GM21360 (cell line): ENCODE results near the gene L3MBTL4.
"Not testable (repeated sequence)": the region's sequence is repeated elsewhere in the genome, so short reads cannot be mapped to it uniquely, and the experiment has no call there.

Experiments
- ATAC-seq: cut with Tn5 transposase; IDR thresholded peaks from one replicate; pipeline ENCODE4 v1.9.1; 2021; ENCODE audit warnings: mild to moderate bottlenecking, moderate library complexity; ENCODE audit not compliant: unreplicated experiment

The L3MBTL4 gene

DNA sequence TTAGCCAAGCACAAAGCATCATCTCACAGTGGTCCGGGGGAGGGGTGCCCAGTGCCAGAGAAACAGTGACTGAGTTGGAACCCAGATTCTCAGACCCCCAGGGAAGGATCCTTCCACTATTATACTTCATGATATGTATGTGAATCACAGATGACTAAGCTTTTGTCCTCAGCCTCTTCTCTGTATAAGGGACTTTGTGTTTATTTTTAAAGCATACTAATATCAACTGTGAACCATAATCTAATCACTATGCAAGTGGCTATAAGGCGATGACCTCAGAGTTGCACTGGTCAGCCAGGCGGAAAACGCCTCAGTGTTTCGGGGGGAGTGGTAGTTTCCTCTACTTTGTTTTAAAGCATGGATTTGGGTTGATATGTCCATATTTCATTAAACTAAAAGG, 359.0 kb downstream of the L3MBTL4 start:
- ATAC-seq: no peak

DNA sequence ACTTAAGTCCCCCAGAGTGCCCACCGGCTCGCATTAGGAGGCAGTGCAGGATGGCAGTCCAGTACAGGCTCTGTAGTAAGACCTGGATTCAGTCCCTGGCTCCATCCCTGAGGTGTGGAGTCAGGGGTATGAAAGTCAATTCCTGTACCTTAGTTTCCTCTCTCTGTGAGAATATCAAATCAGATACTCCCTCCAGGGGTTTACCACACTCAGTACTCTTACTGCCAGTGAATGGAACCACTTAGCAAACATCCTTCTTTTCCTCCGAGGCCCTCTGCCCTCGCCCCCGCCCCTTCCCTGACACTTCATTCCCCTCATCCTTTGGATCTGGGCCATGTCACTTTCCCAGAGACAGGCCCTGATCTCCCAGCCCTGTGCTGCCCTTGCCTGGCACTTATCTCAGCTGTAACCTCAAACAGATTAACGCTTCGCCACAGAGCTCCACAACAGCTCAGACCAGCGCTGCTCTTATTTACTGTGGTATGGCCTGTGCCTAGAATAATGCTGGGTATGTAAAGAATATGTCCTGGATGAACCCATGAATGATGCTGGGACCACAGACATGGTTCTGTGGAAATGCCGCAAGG, 360.4 kb downstream of the L3MBTL4 start:
- no peak for ATAC-seq

DNA sequence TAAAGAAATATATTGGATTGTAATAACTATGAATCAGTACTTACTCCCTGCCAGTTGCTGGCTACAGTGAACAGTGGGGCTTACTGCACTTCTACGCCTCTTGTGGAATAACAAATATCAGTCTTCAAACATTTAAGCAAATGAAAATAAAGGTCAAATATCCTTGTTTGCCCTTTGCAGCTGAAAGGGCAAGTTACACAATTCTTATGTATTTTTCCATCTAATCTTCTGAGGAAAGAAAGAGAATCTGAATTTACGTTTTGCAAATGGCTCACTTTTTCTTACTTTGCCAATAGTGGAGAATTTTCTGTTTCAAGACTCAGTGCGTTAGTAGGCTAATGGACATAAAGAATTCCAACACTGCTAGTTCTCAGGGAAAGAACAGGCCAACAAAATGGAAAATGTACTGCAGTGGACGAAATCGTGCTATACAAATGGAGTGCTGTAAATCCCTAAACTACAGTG, 362.2 kb downstream of the L3MBTL4 start:
- no peak for ATAC-seq

DNA sequence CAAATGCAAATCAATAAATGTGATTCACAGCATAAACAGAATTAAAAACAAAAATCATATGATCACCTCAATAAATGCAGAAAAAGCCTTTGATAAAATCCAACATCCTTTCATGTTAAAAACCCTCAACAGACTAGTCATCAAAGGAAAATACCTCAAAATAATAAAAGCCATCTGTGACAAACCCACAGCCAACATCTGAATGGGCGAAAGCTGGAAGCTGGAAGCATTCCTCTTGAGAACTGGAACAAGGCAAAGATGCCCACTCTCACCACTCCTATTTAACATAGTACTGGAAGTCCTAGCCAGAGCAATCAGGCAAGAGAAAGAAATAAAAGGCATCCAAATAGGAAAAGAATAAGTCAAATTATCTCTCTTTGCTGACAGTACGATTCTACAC, 367.1 kb downstream of the L3MBTL4 start:
- ATAC-seq: not testable (repeated sequence)

DNA sequence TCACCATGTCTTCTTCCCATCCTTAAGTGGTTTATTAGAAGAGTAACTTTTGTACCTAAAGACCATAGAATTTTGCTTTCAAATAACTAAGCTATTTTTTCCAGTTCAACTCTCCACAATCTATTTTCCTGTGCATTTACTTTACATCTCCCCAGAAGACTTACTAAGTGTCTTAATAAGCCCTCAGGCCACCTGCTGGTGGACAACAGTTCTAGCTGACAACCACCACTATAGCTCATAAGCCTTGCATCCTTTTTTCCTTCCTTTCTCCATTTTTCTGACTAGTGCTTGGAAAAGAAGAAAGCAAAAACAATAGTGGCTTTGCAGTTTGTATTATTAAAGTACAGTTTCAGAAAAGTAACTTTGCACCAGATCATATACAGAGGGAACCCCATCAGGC, 369.9 kb downstream of the L3MBTL4 start:
- no peak for ATAC-seq

DNA sequence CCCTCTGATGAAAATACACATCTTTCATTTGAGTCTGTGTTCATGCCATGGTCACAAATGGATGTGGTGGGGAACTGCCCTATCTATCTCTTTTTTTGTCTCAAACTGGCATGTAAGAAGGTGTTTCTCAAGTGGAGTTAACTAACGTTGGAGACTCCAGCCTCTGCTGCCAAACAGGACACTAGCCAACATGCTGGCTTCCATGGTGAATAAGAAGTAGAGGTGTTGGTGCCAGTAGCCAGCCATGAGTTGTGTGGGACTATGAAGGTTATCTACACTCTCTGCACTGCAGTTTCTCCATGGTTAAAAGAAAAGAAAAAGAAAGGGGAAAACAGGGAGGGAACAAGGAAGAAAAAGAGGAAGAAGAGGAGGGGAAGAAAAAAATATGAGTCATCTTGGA, 370.4 kb downstream of the L3MBTL4 start:
- no peak for ATAC-seq

DNA sequence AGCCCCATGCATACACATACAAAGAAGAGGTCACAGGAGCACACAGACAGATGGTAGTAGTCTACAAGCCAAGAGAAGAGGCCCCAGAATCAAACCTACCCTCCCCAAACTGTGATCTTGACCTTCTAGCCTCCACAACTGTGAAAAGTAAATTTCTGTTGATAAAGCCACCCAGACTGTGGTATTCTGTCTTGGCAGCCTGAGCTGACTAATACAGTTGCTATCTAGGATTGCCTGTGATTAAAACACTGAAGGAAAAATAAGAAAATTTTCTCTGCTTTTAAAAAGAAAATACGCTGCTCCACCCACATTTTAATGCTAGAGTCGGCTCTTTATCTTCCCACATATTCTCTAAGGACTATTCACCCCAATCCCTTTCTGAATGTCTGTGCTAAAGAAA, 375.7 kb downstream of the L3MBTL4 start:
- ATAC-seq: no peak

DNA sequence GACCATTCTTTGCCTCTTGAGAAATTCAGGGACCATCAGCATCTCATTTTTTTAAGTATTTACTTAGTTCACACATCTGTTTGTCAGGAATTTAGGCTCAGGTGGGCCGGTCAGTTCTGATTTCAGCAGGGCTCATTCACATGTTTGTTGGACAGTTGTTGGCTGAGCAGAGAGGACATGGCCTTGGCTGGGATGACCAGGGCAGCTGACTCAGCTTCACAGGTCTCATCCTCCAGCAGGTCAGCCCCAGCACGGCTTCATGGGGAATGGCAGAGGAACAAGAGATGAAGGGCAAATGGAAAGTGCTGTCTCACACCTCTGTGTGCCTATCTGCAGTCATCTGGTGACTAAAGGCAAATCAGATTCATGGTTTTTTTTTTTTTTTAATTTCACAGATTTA, 383.3 kb downstream of the L3MBTL4 start:
- no peak for ATAC-seq

DNA sequence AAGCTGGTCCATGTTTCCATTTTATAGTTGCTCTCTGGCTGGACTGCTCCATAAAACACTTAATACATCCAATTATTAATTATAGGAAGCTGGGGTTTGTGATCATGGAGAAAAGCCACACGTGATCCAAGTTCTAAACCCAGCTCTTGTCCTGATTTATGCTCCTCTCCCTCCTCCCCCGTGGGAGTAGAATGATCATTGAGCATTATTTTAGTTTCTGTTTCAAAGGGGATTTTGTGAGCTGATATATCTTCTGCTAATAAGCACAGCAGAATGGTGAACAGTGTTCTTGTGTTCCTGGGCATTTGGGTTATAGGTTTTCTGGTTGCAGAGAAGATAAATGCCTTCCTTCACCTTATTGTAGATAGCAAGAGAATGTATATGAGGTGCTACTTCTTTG, 383.7 kb downstream of the L3MBTL4 start:
- ATAC-seq: no peak

DNA sequence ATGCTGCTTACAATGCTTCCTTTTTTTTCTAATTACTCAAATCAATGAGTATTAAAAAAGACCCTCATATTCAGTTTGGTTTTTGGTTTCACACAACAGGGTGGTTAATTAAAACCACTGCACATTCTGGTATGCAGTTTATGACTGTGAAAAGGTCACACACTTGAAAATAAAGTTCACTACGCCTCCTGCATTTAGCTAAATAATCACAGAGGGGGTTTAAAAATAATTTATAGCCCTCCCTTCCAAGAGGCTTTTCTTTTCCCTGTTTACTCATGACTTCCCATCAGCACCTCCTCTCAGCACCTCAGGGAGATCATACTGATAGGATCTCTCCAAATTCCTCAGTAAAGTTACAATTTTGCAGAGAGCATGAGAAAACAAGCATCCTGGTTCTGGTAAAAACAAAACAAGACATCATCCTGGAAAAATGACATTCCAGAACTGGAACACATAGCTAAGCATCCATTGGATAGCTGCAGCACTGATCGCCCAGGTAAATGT, 389.9 kb downstream of the L3MBTL4 start:
- no peak for ATAC-seq

DNA sequence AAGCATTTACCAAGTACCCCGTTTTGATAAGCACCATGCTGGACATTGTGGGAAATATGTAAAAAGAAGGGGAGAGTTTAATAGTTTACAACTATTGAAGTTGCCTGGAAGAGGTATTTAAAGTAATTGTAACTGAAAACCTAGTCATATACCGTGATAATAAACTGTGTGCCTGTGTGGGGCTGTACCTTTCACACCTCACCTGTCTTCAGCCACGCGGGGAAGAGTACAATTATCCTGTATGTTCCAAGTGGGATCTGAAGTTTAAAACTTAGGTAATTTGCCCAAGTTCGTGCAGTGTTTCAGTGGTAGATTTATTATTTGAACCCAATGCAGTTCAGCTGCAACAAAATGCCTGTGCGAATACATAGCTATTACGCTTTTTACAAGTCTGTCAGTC, 391.2 kb downstream of the L3MBTL4 start:
- ATAC-seq: no peak

DNA sequence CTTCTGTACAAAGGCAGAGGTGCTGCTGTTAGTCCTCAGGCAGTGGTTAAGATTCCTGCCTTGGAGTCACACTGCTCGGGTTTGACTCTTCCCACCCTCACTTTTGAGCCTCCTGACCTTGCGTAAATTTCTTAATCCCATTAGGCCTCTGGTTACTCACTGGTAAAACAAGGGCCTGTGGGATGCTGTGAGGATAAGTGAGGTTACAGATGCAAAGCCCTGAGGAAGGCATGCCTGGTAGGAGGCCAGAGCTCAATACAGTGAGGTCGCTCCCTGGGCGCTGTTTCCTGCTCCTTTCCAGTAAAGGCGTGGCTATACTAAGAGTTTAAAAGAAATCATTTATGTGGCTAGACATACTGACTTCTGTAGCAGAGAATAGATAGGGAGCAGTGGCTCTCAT, 391.9 kb downstream of the L3MBTL4 start:
- no peak for ATAC-seq

DNA sequence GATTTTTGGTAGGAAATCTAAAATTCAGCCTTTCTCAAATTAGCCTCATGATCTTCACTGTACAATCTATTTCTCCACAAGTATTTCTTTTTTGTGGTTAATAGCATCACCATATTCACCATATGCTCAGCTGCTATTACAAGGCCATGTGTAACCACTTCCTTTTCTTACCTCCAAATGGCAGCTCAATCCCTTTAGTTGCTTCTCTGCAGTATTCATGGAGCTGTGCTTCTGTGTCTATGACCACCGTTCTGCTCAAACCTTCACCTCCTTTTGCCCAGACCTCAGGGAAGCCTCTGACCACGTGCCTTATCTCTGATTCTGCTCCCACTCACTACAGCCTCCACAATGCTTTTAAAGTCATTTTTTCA, 392.7 kb downstream of the L3MBTL4 start:
- peak; percentile 51 for ATAC-seq

DNA sequence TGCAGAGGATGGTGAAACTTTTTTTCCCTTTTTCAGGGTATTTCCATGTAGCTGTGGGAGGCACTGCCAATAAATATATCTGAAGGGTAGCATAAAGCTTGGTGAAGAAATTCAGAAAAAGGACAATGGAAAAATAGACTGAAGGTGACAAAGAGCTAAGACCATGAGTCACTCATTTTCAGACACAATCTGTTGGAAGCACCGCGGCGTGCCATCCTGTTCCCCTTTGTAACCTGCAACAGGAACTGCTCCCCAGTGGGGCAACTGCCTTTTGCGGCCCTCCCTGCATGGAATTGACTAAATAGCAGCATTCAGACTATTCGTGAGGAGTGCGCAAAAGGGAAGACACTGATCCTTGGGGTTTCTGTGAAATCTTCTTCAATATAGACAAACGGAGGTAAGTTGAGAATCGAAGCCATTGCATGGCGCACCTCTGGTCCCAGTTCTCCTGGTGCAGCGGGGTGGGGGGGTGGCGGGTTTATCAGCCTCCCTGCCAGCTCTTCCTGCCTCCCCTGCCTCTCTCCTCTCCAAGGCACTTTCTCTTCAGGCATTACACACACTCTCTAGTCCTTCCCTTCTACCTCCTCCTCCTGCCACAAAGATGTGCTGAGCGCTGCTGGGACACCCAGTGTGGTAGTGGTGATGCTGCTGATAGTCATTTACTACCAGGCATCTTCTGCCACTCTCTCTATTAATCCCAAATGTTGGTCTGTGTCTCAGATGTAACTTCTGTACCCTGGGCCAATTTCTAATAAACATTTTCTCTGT, 393.2 kb downstream of the L3MBTL4 start:
- peak; percentile 28 for ATAC-seq

DNA sequence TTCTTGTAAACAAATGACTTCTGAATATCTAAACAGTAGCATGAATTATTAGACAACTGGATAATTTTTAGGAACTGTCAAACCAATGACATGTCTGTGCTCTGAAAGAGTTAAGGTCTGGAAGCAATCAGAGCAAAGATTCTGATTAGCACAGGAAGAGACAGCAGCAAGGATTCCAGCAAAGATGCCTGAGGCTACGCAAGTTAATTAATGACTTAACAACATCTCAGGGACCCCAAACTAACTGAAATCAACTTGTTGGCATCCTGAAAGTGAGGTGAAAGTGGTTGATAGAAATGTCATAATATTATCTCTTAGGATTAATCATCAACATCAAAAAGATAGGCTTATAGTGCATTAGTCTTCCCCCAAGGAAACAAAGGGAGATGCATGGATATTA, 396.0 kb downstream of the L3MBTL4 start:
- ATAC-seq: no peak

DNA sequence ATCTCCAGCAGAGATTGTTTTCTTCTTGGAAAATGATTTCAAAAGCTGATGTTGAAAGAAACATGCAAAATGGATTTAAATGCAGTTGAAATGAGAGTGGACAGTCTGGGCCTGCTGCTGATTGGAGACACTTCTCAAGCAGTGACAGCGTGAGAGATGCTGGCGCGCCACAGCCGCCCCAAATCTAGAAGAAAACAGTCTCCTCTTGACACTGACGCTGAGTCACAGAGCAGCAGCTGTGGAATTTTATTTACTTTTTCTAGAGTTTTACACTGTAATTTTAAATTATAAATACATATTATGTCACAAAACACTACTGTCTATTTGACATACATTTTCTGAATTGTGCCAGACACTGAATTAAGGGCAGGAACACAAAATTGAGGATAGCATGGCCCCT, 397.5 kb downstream of the L3MBTL4 start:
- ATAC-seq: no peak

DNA sequence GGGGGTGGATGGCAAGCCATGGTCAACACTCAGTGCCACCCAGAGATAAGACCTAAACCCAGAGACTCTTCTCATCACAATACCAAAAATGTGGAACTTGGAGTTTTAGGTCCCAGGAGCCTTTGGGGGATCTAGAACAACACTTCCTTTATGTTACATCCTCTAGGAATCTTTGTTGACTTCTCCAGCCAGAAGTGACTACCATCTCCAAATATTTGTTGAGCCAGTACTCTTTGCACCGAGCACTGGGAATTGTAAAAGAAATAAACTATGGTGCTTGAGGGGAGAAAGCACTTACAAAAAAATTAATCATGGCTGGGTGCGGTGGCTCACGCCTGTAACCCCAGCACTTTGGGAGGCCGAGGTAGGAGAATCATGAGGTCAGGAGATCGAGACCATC, 399.3 kb downstream of the L3MBTL4 start:
- ATAC-seq: no peak

DNA sequence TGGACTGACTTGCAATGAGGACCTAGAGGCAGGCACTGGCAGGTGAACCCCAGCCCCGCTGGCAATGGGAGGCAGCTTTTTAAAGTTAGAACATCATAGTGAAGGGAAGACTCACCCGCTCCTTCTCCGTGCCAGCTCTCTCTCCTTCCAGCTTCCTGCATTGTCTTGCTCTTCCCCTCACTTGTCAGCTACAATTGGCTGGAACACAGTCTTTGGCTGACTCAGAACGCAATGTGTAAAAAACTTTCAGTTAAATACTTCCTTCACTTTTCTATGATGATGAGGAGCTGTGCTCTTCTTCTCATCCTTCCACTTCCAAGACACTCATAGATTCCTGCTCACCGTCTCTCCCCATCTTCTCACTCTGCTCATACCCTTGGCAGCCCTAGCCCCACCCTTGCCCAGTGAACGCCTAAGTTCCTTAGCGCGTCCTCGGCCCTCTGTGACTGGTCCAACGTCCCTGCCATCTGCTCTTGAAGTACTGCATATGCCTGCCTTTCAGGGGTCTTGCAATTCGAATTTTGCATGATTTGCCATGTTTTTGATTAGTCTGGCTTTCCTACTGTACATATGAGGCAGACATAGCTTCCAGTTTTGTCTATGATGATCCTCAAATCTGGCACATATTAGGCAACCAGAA, 401.4 kb downstream of the L3MBTL4 start:
- ATAC-seq: no peak

DNA sequence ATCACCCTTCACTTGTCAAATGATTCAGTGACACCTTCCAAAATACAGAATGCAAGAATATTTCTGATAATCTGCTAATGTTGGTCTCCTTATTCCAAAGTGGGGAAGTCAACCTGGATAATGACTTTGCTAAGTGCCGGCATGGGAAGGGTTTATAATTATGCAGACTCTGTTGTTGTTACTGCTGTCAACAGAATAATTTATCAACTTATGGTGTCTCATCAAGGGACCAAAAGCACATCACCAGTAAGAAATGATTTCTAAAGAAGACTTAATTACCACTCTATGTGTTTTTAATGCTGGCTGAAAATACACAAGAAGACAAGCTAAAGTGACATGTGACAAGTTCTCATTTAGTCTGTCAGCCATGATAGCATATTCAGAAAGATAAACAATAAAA, 403.8 kb downstream of the L3MBTL4 start:
- ATAC-seq: no peak

DNA sequence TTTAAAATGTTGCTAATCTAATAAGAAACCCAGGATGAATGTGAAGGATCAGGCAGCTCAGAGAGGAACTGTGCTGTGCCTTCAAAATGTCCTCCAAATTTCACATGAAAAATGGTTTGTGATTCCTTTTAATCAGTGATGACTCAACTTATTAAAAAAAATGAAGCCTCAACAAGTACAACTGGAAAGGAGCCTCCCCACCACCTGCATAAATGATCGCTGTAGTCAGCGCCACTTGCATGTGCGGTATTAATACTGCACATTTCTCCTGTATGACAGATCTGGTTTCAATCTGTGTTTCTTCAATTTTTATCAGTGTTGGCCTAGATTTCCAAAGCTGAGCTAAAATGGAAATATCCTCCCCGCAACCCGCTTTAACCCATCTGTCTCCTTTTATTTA, 404.4 kb downstream of the L3MBTL4 start:
- no peak for ATAC-seq

DNA sequence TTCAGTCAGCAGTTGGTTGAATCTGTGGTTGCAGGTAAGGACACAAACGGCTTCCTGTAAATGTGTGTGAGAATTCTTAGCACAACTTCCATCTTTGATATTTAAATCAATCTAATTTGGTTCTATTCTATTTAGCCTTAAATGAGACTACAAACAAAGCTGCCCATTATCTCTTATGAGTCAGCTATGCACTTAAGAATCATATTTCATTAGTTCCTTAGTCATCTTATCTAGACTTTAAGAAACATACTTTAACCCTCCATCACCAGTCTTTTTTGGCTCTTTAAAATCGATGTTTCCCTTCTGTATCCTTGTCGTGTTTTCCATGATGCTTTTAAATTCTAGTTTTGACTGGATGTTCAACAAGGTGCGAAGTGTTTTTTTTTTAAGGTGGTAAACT, 405.0 kb downstream of the L3MBTL4 start:
- ATAC-seq: no peak

DNA sequence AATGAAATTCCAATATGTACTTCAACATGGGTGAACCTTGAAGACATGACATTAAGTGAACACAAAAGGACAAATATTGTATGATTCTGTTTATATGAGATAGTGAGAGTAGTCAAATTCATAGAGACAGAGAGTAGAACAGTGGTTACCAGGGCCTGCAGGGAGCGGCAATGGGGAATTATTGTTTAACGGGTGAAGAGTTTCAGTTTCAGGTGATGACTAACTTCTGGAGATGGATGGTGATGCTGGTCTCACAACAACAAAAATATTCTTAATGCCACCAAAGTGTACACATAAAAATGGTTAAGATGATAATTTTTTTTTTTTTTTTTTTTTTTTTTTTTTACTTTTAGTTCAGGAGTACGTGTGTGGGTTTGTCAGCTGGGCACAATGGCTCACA, 410.0 kb downstream of the L3MBTL4 start:
- peak; percentile 95 for ATAC-seq
